GM19438 (cell line): Measurements from ENCODE around the gene STAMBPL1.
"Not testable (repeated sequence)": the region's sequence is repeated elsewhere in the genome, so short reads cannot be mapped to it uniquely, and the experiment has no call there.

Experiments
- ATAC-seq: cut with Tn5 transposase; IDR thresholded peaks from one replicate; pipeline ENCODE4 v1.9.1; 2021; ENCODE audit warnings: low read depth; ENCODE audit not compliant: unreplicated experiment

Gene STAMBPL1

DNA sequence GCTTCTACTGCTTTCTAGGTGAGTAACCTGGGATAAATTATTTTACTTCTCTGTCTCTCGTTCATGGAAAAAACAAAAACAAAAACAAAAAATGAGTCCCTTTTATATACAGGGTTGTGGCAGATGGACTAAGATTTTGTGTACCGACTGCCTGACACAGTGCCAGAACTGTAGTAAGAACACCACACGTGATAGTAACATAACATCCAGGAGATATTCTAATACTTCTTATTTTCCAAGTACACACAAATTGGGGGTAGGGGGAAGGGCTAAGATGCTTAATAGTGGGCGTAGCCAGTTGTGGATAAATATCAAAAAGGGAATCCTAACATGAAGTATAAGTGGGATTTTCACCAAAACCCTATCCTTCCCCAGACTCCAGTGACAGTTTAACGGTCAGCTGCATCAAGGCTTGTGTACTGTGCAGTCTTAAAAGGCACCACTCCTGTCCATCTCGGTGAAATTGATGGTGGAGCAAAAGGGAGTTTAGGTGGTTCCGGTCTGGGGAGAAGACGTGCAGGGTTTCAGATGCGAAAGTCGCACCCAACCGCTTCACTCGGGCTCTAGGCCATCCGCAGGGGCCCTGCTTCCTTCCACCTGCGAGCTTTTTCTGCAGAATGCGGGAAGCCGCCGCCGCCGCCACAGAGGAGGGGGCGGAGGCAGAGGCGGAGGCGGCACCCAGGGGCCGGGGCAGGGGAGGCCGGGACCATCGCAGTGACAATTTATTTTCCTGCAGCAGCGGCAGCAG is at the start of gene STAMBPL1:
STAMBPL1 (plus strand) TSS at position 712 of the 748 bp plus-strand sequence. CDS start 21,464 bp downstream, outside the sequence.
- ATAC-seq = peak; percentile 60

DNA sequence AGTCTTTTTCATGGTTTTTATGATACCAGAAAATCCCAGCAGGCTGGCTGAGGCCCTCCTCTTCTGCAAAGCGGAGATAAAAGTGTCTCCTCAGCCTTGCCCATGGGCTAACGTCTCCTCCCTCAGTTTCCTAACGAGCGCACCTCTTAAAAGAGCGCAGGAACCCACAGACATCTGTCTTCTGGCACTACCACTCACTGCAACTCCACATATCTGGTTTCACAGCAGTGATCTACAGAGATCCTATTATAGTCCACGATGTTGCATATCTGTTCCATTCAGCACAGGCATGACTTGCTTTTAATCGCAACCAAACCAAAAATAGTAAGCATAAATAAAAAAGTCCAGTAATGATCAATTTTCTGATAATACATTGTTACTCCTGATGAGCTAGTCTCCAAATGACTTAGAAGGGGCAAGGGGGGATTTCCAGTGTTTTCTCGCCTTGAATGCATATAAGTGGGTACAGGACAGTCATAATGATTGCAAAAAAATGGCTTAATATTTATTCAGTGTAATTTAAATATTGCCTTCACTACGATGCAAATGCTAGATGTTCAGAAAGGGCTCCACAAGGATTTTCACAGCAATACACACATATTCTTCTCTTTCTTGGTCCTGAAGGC is 49.3 kb upstream of the STAMBPL1 start:
- ATAC-seq = no peak

DNA sequence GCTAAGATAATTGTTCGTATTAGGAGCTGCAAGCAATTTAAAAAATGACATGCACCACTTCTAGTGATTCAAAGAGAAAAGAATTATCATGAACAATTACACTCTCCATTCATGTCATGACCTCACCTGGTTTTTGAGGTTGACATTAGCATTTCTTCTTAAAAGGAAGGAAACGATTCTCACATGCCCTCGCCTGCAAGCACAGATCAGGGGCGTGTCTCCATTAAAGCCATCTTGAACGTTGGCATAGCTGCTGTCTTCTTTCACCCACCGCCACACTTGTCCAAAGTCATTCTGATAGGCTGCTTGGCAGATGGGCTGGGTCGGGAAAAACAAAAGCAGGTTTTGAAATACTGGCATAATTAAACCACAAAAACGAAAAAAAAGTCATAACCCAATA is 48.3 kb upstream of the STAMBPL1 start:
- no peak for ATAC-seq

GRCh38 chr10:88832376-88832775 is 47.7 kb upstream of the STAMBPL1 start:
- ATAC-seq = no peak

- ATAC-seq = no peak
Measured at GRCh38 chr10:88833156-88833555, 46.9 kb upstream of the STAMBPL1 start.

- ATAC-seq = no peak
Measured at GRCh38 chr10:88833723-88834122, 46.3 kb upstream of the STAMBPL1 start.

DNA sequence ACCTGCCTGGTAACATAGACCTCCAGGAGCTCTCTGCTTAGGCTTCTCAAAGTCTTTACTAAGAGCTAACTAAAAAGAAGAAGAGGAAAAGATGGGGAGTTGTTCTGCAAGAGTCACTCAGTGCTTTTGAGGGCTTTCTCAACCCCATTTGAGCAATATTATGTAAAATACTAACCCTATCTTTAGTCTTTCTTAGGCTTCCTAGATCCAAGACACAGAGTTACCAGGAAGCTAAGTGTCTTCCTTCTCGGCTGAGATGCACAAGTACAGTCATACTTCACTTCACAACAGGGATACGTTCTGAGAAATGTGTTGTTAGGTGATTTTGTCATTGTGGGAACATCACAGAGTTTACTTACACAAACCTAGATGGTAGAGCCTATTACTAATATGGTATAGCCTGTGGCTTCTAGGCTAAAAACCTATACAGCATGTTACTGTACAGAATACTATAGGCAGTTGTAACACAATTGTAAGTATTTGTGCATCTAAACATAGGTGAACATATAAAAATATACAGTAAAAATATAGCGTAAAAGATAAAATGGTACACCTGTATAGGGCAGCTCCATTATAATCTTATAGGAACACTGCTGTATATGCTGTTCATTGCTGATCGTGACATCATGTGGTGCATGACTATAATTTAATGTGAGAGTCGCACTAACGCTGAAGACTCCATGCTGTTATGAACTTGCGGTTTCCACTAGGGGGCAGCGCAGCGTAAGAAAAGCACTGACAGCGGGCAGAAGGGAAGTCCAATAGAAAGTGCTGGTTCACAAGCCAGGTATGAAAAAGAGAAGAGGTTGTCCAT is 44.7 kb upstream of the STAMBPL1 start:
- peak; percentile 85 for ATAC-seq

GRCh38 chr10:88835910-88836221 is 44.2 kb upstream of the STAMBPL1 start:
- peak; percentile 31 for ATAC-seq

- not testable (repeated sequence) for ATAC-seq
Measured at GRCh38 chr10:88837632-88838031, 42.4 kb upstream of the STAMBPL1 start.

DNA sequence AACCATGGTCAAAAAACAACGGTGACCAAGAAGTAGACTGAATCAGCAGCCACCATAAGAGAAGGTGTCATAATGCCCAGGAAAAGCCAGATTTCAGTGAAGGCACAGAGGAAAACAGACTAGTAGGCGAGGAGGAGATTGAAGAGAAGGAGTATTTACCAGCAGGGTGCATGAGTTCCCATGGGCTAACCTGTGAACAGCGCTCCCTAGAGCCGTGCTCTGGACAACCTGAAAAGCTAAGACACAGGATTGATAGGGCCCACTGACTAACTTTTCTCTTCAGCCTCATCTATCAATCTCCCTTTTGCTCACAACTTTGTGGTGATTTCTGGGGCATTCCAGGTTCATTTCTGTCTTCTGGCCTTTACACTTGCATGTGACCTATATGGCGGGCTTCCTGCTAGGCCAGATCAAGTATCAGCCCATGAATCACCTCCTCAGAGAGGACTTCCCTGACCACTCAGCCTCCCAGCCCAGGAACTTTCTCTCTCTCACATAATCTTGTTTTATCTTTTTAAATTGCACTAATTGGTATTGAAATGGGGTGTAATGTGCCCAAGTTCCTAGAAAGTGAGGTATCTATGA is 41.2 kb upstream of the STAMBPL1 start:
- ATAC-seq = no peak

GRCh38 chr10:88840104-88840503 is 39.9 kb upstream of the STAMBPL1 start:
- ATAC-seq = no peak

DNA sequence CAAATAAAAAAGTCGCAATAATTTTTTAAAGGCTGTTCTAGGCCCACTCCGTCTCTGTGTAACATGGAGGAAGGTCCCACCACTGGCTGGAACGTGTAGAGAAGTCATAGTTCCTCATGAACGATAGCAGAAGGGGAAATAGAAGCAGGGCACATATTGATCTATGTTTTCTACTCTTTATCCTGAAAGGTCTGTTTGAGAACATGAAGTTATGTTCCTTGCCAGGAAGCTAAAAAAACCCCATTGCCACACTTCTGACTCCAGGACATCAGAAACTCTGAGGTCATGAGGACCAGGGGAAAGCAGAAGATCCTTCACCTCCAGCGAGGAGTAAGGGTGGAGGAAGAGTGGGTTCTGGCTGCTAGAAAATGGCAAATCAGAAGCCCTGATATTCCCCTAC is 39.2 kb upstream of the STAMBPL1 start:
- ATAC-seq = no peak

DNA sequence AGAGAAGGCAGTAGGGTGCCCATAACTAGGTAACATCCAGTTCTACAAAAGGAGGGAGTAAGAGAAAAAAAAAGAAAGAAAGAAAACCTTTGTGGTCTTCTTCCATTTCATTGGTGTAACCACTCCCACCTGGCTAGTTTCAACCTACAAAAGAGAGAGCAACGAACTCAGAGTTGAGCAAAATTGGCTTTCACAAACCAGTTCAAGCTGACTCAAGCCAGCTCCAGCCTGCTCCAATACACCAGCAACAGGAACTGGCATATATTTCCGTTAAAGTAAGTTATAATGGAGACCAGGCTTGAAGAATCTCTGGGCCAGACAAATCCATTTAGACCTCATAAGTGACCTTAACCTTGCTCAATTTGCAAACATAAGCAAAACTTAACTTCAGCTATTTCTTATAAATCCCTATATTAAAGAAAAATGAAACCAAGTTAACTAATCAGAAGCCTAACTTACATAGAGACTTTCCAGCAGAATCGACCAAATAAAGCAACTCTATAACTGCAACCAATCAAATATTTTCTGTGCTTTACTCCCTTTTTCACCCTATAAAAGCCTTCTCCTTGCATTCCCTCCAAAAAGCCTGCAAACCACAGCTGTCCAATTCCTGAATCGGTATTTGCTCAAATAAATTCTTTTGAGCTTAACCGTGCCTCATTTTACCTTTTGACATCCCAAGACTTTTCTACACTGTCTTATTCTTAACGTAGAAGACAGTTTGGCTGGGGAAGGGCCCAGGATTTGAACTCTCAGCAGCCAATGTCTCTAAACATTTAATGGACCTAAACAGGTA is 38.5 kb upstream of the STAMBPL1 start:
- no peak for ATAC-seq

DNA sequence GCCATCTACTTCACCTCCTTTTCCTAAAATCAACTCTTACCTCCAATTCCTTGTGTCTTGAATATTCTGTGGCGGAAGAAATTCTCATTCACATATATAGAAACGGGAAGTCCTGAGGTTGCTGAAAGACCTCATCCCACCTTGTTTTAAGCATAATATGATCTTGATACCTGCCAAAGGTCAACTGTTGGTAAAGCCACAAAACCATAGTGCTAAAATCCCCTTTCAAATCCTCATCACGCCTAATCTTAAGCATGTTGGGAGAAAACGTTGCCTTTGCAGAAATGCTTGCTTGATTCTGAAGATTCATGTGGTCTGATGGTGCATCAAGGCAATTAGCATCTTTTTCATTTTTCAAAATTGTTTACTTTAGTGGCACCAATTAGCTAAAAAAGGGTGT is 36.9 kb upstream of the STAMBPL1 start:
- no peak for ATAC-seq

DNA sequence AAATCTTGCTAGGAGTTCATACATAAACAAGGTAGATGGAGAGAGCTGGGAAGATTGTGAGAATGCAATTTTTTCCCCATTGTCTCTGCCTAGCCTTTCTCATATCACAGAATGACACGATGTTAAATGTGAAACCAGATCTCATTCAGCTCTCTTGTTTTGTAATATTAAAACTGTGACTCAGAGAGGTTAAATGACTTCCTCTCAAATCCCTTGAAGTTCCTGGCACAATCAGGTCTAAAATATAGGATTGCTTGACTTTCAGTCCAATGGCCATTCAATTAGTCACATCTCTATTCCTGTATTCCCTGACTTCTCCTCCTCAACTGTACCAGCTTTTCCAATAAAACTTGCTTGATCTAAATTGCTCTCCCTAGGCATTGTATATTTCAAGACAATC is 31.5 kb upstream of the STAMBPL1 start:
- no peak for ATAC-seq

DNA sequence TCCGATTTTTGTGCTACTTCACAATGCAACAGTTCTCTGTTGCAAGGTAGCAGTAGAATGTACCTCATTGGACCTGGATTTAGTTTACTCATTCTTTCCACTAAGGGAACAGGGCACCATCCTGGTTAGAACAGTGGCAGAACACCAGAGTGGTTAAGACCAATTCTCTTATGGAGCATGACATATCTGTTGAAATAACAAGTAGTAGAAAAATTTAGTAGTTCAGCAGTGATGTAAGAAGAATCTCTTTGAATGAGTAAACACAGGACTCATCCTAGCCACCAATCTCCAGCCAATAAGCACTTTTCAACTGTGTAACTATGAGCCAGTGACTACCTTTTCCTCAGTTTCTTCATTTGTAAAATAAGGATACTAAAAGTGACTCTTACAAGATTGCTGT is 30.8 kb upstream of the STAMBPL1 start:
- no peak for ATAC-seq

DNA sequence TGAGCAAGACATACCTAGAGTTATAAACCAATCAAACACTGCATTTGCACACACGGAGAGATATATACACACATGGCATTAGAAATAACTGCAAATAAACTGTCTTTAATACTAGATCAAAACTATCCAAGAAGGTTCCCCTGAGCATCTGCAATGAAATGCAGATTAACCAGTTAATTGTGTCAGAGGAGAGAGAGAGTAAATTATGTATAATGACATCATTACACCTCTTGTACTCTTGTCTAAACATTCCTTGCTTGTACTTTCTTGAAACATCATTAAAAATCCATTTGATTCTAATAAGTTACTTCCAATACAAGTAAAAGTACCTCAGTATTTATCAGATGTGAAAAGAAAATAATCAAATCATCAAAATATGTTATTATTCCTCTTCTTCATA is 29.3 kb upstream of the STAMBPL1 start:
- ATAC-seq = no peak

DNA sequence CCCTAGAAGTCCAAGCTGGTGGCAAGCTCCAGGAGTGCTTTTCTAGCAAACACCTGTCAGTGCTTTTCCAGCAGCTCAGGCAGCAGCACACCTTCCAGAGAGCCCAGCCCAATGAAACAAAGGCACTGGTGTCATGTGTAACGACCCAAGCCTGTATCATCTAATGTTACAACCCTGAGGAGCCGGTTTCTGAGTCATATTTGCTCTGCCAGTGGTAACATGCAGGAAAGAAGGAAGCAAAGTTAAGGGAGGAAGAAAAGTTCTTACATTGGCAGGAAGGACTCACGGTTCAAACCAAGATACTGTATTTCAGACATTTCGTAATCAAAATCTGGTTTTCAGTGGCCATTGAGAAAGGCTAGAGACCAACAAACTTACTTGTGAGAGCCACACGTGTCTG is 28.3 kb upstream of the STAMBPL1 start, which contains the start of gene ANKRD22:
ANKRD22 (minus strand) TSS at position 139 of the 400 bp plus-strand sequence. CDS start 237 bp downstream, outside the sequence.
- no peak for ATAC-seq

DNA sequence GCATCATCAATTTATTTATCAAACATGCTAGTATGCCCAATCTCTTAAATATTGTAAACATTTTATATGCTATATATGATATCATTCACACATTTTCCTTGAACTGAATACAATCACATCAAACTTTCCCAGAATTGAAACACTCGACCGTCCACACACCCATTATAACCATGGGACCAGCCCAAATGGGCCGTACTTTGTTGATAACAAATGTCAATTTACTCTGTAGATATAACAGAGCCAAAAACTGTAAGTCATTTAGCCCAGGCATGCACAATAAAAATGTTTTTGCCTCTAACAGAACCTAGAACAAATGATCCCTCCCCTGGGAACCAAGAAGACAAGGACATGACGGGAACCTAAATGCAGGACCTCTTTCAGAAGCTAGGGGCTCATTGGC is 27.7 kb upstream of the STAMBPL1 start:
- no peak for ATAC-seq

- ATAC-seq = no peak
Measured at GRCh38 chr10:88853155-88853881, 26.7 kb upstream of the STAMBPL1 start.
